Panc1 (cell line): ENCODE measurements around the gene KRT72.

Source experiments
- CTCF ChIP-seq: fragments of 450-650 bp; IDR thresholded peaks from 2 replicates; pipeline ENCODE4 v1.5.1; 2017; ENCODE audit warnings: mild to moderate bottlenecking
- POLR2AphosphoS5 ChIP-seq: IDR thresholded peaks from 2 replicates; pipeline ENCODE4 v1.6.1; 2012; ENCODE audit warnings: mild to moderate bottlenecking, low read depth, low read length, moderate library complexity
- REST ChIP-seq, 2 experiments: IDR thresholded peaks; 2 replicates each; pipeline ENCODE4 v1.6.1; 2011 to 2012; ENCODE audit warnings: low read depth in 2 of 2, control low read depth in 1 of 2, low read length in 1 of 2, mild to moderate bottlenecking in 1 of 2, moderate library complexity in 1 of 2; ENCODE audit not compliant: insufficient read depth in 1 of 2
- SIN3A ChIP-seq: IDR thresholded peaks from 2 replicates; pipeline ENCODE4 v1.6.1; 2012; ENCODE audit warnings: low read depth, mild to moderate bottlenecking, low read length, moderate library complexity, borderline replicate concordance; ENCODE audit not compliant: insufficient read depth
- TCF7L2 ChIP-seq: IDR thresholded peaks from 2 replicates; pipeline ENCODE4 v1.6.1; 2011; ENCODE audit warnings: mild to moderate bottlenecking, low read depth, low read length, inconsistent platforms

GRCh38 chr12:52600475-52600874, 788 bp downstream of the KRT72 start:
- TF ChIP-seq CTCF: no peak
- no peak for TF ChIP-seq REST (IDR thresholded peaks at IDR 0.05; ENCODE audit: insufficient read depth in 1 of 2, low read depth in 2 of 2, low read length in 1 of 2)
- no peak for TF ChIP-seq POLR2AphosphoS5
- no peak for TF ChIP-seq TCF7L2
- no peak for TF ChIP-seq SIN3A
